HG03432 (cell line): ENCODE data around the gene ADGRB2.

ENCODE experiments used
- ATAC-seq: cut with Tn5 transposase; IDR thresholded peaks from one replicate; pipeline ENCODE4 v1.9.1; 2021; ENCODE audit warnings: mild to moderate bottlenecking, moderate library complexity; ENCODE audit not compliant: unreplicated experiment

Gene ADGRB2

GRCh38 chr1:31683997-31684396, 80.1 kb downstream of the ADGRB2 start:
- ATAC-seq = no peak

GRCh38 chr1:31681415-31681814, 82.7 kb downstream of the ADGRB2 start:
- ATAC-seq = no peak

- no peak for ATAC-seq
Measured at GRCh38 chr1:31679676-31680230, 84.4 kb downstream of the ADGRB2 start.

- no peak for ATAC-seq
Measured at GRCh38 chr1:31679091-31679490, 85.0 kb downstream of the ADGRB2 start.

- no peak for ATAC-seq
Measured at GRCh38 chr1:31678681-31679080, 85.5 kb downstream of the ADGRB2 start.

- no peak for ATAC-seq
Measured at GRCh38 chr1:31677949-31678348, 86.2 kb downstream of the ADGRB2 start.

DNA sequence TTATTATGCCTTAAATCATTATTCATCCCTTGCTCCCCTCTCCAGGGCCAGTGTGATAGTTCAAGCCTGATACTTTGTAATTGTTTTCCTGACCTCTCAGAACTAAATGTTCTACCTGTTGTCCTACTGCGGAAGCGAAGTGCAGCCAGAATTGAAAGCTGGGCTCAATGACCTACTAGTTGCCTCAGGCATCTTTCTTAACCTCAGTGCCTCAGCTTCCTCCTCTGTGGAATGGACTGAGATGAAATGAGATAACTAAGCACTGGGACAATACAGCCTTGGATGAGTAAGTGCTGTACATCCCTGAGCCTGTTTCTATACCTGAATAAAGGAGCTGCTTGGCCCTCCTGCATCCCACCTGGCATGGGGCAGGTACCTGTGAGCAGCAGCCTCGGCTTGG, 86.7 kb downstream of the ADGRB2 start:
- ATAC-seq = no peak
